Loucy (cell line): ENCODE data around the gene C17orf67.

Experiments
- EZH2phosphoT487 ChIP-seq: fragments of 200-600 bp; IDR thresholded peaks from 2 replicates; pipeline ENCODE4 v1.6.1; 2018; ENCODE audit warnings: antibody characterized with exemption, mild to moderate bottlenecking, moderate library complexity, borderline replicate concordance
- TF ChIP-seq, protein P1 (sequence below): fragments of 200-600 bp; sonication (generic); conservative IDR thresholded peaks from 2 replicates; pipeline ENCODE4 v1.5.1; 2014; ENCODE audit warnings: mild to moderate bottlenecking, antibody characterized with exemption, low read length

DNA sequence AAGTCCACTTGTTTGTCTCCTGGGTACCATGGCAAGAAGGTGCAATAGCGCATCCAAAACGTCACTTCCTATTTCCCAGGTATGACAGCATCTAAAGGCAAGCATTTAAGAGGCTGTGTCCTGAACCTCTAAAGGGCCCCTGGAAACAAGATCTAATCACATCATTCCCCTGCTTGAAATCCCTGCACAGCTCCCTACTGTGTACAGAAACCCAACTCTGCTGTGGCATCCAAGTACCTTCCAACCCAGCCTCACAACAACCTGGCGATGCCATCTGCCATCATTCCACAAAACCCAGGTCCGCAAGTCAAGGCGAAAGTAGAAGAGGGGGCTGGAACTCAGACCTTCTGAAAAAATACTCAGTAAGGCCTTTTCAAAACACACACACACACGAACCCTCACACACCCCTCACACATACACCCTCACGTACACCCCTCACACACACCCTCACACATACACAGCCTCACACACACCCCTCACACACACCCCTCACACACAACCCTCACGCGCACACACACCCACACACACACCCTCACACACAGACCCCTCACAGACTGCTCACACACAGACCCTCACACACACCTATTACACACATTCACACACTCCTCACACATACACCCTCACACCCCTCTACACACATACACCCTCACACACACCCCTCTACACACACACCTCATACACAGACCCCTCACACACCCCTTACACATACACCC, 24.5 kb downstream of the C17orf67 start:
- TF ChIP-seq, protein P1, sequence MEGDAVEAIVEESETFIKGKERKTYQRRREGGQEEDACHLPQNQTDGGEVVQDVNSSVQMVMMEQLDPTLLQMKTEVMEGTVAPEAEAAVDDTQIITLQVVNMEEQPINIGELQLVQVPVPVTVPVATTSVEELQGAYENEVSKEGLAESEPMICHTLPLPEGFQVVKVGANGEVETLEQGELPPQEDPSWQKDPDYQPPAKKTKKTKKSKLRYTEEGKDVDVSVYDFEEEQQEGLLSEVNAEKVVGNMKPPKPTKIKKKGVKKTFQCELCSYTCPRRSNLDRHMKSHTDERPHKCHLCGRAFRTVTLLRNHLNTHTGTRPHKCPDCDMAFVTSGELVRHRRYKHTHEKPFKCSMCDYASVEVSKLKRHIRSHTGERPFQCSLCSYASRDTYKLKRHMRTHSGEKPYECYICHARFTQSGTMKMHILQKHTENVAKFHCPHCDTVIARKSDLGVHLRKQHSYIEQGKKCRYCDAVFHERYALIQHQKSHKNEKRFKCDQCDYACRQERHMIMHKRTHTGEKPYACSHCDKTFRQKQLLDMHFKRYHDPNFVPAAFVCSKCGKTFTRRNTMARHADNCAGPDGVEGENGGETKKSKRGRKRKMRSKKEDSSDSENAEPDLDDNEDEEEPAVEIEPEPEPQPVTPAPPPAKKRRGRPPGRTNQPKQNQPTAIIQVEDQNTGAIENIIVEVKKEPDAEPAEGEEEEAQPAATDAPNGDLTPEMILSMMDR: no peak
- TF ChIP-seq EZH2phosphoT487: no peak
